Heart left ventricle (tissue), 13 donors: ENCODE data around the gene DLG1.
A peak's percentile ranks its signal among the peaks of the same experiment; 100 is the strongest.

ENCODE experiments used
- CTCF ChIP-seq, 12 donors: fragments of 200-600 bp; sonication (generic) in 4 of 12; IDR thresholded peaks; one replicate each; pipeline versions ENCODE4 v1.5.0 to v1.8.0; 2018 to 2022; ENCODE audit warnings: antibody characterized with exemption in 12 of 12, mild to moderate bottlenecking in 5 of 12
- POLR2A ChIP-seq, 2 donors: fragments of 450-650 bp; IDR thresholded peaks; one replicate each; pipeline ENCODE4 v1.6.1; 2017; ENCODE audit warnings: antibody characterized with exemption in 2 of 2, mild to moderate bottlenecking in 2 of 2, moderate library complexity in 2 of 2
- donor health status: ischemic (EF 13 %, LVEDD 7.1; RV severe dilation, severe dysfunction).
- donor health status: DM: no; HTN: yes; CAD: no.
- donor health status: DM: no; HTN: no; CAD: no.
- donor health status: ischemic (EF 25% LVEDD 6.9; RV normal size, moderate dysfunction).
- donor health status: ischemic (EF 25% LVEDD 5.7; RV mildly dilated, moderate dysfunction).
- donor health status: ischemic (EF 35%, LVEDD 5.7; RV mildly dilated, moderate dysfunction).
- donor health status: nonischemic (EF 11% LVEDD 7.7; RV severe dilation, severe dysfunction).
- donor health status: DM: yes; HTN: yes; CAD: no.
- donor health status: PGD.
- donor health status: ischemic (EF 29% LVEDD 5.4; RV normal size, mild dysfunction).
- donor health status: nonischemic (EF 23%, LVEDD 6.1; RV moderate dilation, normal function).

- peak; percentile 61 to 83 (median 74) for TF ChIP-seq CTCF (IDR thresholded peaks at IDR 0.05)
- TF ChIP-seq POLR2A (IDR thresholded peaks at IDR 0.05): no peak
Measured at GRCh38 chr3:197256836-197257444, 41.5 kb downstream of the DLG1 start.
